GM18520 (cell line): Measurements from ENCODE around the gene TRPM2.

Source experiments
- ATAC-seq: cut with Tn5 transposase; IDR thresholded peaks from one replicate; pipeline ENCODE4 v1.9.1; 2021; ENCODE audit not compliant: unreplicated experiment

Gene TRPM2

GRCh38 chr21:44321846-44322450, 31.5 kb upstream of the TRPM2 start:
- no peak for ATAC-seq

DNA sequence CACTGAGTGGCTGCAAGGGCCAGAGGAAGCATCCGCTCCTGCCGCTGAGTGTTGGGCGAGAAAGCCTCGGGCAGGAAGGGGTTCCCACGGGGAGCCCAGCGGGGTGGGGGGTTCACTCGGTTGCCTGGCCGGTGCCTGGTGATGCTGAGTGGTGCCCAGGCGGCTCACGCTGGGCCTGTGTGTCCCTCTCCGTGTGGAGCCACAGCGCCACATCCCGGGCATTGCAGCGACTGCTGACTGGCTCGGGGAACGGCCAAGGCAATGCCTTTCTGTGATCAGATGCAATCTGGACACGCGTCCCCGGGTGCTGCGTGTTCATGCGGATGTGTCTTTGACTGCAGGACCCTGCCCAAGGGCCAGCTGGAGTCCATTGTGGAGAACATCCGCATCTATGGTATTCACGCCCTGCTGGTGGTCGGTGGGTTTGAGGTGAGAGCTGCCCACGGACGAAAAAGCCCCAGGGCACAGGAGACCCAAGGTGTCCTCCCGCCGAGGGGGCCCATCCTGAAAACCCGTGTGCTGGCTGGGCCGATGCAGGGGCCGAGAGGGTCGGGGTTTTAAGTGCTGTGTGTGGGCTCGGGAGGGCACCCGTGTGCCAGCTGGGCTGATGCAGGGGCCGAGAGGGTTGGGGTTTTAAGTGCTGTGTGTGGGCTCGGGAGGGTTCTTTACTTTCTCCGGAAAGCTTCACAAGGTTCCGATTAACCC, 30.6 kb upstream of the TRPM2 start:
- ATAC-seq = no peak

DNA sequence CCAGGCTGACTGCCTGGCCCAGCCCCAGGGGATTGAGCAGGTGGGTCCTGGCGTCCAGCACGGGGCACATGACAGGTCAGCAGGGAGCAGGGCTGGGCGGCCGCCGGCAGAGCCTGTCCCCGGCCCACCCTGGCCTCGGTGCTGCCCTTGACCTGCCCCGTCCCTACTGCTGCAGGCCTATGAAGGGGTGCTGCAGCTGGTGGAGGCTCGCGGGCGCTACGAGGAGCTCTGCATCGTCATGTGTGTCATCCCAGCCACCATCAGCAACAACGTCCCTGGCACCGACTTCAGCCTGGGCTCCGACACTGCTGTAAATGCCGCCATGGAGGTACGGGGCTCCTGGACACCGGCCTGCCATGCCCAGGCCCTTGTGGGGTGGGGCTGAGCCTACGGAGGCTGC, 29.8 kb upstream of the TRPM2 start:
- no peak for ATAC-seq

GRCh38 chr21:44324106-44324853, 29.1 kb upstream of the TRPM2 start:
- no peak for ATAC-seq

- ATAC-seq = no peak
These were observed 28.6 kb upstream of the TRPM2 start for GRCh38 chr21:44324854-44325107.

GRCh38 chr21:44325386-44326271, 27.8 kb upstream of the TRPM2 start:
- ATAC-seq = no peak

DNA sequence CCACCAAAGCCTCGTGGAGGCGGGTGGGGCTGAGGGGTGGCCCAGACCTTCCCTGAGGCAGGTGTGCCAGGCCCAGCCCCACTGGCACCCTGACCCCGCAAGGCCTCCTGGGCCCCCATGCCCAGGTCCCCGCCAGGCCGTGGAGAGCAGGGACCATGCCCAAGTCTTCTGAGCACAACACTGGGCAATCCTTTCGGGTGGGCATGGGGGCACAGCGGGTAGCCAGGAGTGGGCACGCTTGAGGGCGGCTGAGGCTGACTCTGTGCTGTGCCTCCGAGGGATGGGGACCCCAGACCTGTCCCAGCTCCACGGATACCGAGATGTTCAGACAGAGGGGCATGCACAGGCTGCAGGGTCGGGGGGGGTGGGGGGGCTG, 27.2 kb upstream of the TRPM2 start:
- ATAC-seq = no peak

DNA sequence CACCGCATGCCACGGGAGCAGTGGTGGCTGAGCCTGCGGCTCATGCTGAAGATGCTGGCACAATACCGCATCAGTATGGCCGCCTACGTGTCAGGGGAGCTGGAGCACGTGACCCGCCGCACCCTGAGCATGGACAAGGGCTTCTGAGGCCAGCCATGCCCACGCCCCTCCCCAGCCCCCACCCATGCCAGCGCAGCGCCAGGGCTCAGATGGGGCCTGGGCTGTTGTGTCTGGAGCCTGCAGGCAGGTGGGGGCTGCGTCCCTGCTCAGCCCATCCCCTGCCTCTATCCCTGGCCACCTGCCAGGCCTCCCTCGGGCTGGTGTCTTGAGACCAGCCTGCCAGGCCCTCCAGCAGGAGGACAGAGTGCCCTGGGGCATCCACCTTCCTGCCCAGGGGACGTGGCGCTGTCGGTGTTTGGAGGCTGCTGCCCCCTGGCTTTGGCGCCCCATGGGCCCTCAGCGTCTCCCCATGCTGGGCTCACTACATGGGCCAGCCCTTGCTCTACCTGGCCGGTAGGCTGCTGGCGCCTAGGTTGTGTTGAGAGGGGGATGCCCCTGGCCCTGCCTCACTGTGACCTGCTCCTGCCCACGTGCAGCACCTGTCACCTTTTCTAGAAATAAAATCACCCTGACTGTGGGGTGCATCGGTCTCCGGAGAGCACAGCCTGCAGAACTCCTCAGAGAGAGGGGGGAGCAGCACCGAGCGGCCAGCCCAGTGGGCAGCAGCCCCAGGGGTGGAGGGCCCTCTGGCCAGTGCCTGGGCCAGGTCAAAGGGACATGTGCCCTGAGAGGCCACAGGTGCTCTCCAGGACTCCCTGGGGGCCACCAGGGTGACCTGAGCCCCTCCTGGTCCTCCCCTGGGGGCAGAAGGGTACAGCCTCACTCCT, 26.5 kb upstream of the TRPM2 start:
- no peak for ATAC-seq

- ATAC-seq = no peak
These were observed 25.8 kb upstream of the TRPM2 start for GRCh38 chr21:44327603-44327974.

DNA sequence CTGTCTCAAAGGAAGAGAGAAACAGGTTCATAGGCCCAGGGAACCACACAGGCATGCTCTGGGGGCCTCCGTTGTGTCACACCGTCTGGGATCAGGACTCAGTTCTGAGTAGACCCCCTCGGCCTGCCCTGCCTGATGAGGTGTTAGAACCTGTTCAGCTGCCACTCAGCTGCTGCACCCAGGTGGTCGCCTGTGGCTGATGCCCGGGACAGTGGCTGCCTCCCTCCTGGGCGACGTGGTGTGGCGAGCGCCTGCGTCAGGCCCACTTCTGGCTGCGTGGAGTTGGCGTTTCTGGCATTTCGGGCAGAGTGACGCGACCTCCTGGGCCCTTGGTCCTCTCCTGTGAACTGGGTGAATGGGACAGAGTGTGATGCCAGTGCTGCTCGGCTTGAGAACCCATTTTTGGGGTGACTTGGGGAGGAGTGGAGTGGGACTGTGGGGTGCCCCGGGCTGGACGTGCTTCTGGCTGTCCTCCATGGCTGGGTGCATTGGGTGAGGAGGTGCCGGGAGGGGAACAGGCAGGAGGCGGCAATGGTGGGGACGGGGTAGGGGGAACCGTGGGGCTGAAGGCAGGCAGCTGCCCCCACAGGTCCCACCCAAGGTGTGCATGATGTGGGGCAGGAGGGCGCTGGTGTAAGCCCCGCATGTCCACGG, 25.1 kb upstream of the TRPM2 start:
- no peak for ATAC-seq

DNA sequence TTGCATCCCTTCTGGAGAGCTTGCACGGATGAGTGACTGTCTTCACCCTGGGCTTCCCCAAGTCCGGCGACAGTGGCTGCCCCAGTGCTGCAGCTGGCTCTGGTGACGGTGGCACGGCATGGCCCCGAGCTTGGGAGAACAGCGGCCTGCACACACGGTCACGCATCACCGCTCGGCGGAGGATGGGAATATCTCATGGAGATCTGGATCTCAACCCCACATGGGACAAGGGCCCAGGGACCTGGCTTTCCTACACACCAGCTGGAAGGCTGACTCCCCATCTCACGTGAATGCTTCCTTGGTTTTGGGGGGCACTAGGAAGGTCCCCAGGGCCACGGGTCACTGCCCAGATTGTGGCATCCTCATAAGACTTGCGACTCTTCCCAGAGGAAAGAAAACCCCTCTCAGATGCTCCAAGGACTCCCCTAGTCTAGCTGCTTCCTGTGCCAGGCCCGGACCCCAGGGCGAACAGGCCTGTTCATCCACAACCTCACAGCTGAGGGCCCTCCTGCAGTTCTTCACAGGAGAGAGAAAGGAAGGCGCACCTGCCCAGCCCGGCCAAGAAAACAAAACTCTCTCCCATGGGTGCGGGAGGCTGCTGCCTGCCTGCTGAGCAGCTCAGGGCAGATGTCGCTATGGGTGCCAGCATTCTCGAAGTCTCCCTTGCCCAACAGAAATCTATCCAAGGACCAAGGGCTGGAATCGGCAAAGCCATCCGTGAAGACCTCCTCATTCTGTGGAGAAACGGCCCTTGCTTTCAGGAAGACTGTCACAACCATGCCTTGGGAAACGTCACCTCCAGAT, 24.1 kb upstream of the TRPM2 start:
- ATAC-seq = no peak

- no peak for ATAC-seq
These were observed 23.3 kb upstream of the TRPM2 start for GRCh38 chr21:44329971-44330681.

- no peak for ATAC-seq
These were observed 22.7 kb upstream of the TRPM2 start for GRCh38 chr21:44330698-44331097.

GRCh38 chr21:44331209-44331608, 22.2 kb upstream of the TRPM2 start:
- ATAC-seq = no peak

DNA sequence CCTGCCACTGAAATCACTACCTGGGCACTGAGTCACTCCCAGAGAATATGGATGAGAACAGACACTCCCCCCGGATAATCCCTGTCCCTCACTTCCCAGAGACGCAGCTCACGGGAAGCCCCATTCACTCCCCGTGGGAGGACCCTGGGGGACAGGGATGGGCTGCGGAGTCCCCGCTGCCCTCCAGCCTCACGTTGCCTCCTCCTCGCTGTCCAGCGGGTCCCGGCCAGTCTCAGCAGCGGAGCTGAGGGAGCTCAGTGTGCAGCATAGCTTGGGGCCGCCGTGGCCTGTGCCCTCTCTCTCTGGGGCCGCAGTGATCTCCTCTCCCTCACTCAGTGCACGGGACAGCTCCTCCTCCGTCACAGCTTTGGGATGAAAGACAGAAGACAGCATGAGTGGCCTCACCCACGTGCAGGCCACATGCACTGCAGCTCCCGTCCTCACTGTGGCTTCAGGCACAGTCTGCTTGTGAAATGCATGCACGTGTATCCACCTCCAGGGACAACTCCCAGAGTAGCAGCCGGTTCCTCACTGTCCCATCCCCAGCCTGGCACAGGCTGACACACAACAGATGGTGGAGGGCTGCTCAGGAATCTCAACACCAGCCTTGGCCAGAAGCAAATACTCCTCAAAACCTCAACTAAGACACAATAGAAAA, 21.6 kb upstream of the TRPM2 start:
- ATAC-seq = no peak

DNA sequence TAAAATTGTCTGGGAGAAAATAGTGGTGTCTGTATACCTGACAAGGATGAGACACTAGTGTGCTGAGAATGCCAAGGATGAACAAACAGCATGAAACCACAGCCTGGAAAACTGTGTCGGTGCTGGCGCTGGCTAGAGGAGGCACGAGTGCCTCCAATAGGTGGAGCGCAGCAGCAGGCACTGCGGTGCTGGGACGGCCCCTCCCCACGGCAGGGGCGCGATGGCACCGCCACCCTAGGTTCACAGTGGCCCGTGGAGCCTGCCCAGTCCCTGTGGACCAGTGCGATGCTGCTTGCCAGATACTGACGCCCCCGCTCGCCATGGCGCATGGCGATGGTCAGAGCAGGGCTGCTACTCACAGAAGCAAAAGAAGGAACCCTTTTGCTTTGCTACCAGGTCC, 21.0 kb upstream of the TRPM2 start:
- ATAC-seq = no peak

GRCh38 chr21:44332965-44333364, 20.5 kb upstream of the TRPM2 start:
- ATAC-seq = no peak
